B cell (primary cell): ENCODE data around the gene LATS2.

Experiments used
- EZH2 ChIP-seq: IDR thresholded peaks from 2 replicates; pipeline ENCODE4 v1.6.1; 2012; ENCODE audit warnings: borderline replicate concordance, low read depth, mild to moderate bottlenecking, moderate library complexity, low read length; ENCODE audit not compliant: insufficient read depth, poor library complexity, severe bottlenecking
- TF ChIP-seq, protein P1 (sequence below): fragments of 200-600 bp; IDR thresholded peaks from one replicate; pipeline ENCODE4 v1.8.0; 2022; ENCODE audit warnings: antibody characterized with exemption, mild to moderate bottlenecking

DNA sequence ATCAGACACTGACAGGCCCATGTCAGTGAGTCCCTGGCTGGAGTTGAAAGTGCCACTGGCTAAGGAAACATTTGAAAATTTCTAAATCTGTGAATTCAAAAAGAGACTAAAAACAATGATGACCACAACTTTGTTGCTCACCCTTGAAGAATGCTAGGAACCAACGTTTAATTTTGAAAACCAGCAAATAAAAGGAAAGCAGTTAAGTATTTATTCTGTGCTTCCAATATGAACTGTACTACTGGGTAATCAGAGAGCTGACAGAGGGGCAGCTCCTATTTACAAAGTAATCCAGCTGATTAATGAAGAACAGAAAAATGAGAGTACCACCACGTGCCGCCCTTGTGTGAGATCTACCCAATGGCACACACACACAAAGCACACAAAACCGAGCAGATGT is 44.7 kb upstream of the LATS2 start:
- TF ChIP-seq, protein P1, sequence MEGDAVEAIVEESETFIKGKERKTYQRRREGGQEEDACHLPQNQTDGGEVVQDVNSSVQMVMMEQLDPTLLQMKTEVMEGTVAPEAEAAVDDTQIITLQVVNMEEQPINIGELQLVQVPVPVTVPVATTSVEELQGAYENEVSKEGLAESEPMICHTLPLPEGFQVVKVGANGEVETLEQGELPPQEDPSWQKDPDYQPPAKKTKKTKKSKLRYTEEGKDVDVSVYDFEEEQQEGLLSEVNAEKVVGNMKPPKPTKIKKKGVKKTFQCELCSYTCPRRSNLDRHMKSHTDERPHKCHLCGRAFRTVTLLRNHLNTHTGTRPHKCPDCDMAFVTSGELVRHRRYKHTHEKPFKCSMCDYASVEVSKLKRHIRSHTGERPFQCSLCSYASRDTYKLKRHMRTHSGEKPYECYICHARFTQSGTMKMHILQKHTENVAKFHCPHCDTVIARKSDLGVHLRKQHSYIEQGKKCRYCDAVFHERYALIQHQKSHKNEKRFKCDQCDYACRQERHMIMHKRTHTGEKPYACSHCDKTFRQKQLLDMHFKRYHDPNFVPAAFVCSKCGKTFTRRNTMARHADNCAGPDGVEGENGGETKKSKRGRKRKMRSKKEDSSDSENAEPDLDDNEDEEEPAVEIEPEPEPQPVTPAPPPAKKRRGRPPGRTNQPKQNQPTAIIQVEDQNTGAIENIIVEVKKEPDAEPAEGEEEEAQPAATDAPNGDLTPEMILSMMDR: no peak
- no peak for TF ChIP-seq EZH2
